Left lung (tissue), 10 donors: ENCODE measurements around the gene HMGN4. TPM values are rescaled to one million over a fixed set of nuclear protein-coding genes. Genes with fewer than 3 reads are reported as not detected.
A peak's percentile ranks its signal among the peaks of the same experiment; 100 is the strongest.

Experiments
- ATAC-seq: fragments of 200-7000 bp; cut with Tn5 transposase; one replicate; pipeline ENCODE4 v1.9.1; 2020; ENCODE audit warnings: moderate library complexity
- DNase-seq, 4 donors: peaks; one replicate each; pipeline ENCODE4 v3.0.0-alpha.2; 2013 to 2020
- H3K27ac ChIP-seq, 2 donors: fragments of 200-600 bp; sonication (generic) in 1 of 2; one replicate each; pipeline versions ENCODE4 v1.5.0 to v1.8.0; 2020 to 2021
- H3K27me3 ChIP-seq, 2 donors: fragments of 200-600 bp; sonication (generic) in 1 of 2; one replicate each; pipeline versions ENCODE4 v1.5.0 to v1.8.0; 2020 to 2021
- H3K36me3 ChIP-seq, 2 donors: fragments of 200-600 bp; sonication (generic) in 1 of 2; one replicate each; pipeline versions ENCODE4 v1.5.0 to v1.8.0; 2020 to 2021
- H3K4me1 ChIP-seq, 2 donors: fragments of 200-600 bp; one replicate each; pipeline ENCODE4 v1.8.0; 2021
- H3K4me3 ChIP-seq, 2 donors: fragments of 200-600 bp; sonication (generic) in 1 of 2; one replicate each; pipeline versions ENCODE4 v1.5.0 to v1.8.0; 2020 to 2021; ENCODE audit warnings: mild to moderate bottlenecking in 1 of 2
- H3K9me3 ChIP-seq, 2 donors: fragments of 200-600 bp; sonication (generic) in 1 of 2; one replicate each; pipeline versions ENCODE4 v1.5.0 to v1.8.0; 2020 to 2021
- CTCF ChIP-seq, 2 donors: fragments of 200-600 bp; sonication (generic) in 1 of 2; IDR thresholded peaks; one replicate each; pipeline versions ENCODE4 v1.5.0 to v1.8.0; 2021; ENCODE audit warnings: antibody characterized with exemption in 2 of 2
- intact Hi-C, 2 donors: fragments of 100-400 bp; cut with DNase I; formaldehyde crosslinking; loops; one replicate each; pipeline versions ENCODE4 v1.11.2 to v1.14.2; 2022
- polyA plus RNA-seq, 6 donors: library from polyadenylated mRNA; unstranded; fragments of 120-200 nt; gene quantifications; one replicate each; pipeline ENCODE4 v1.2.1, GENCODE V29; 2013; ENCODE audit not compliant: insufficient read length in 6 of 6
- total RNA-seq, 2 donors: library from RNA; stranded (reverse); fragmentation: NEBNext Ultra II Directional; extraction: Animal tissue kit (Norgen Biotek cat#: 25700); gene quantifications; one replicate each; pipeline ENCODE4 v1.2.1, GENCODE V29; 2021
- donor health status: DM: no; HTN: yes; CAD: no.
- donor health status: DM: no; HTN: no; CAD: no.

The HMGN4 gene
- total and polyA plus RNA-seq, 8 donors, result 41.2 to 83.1 (median 76.2) TPM

DNA sequence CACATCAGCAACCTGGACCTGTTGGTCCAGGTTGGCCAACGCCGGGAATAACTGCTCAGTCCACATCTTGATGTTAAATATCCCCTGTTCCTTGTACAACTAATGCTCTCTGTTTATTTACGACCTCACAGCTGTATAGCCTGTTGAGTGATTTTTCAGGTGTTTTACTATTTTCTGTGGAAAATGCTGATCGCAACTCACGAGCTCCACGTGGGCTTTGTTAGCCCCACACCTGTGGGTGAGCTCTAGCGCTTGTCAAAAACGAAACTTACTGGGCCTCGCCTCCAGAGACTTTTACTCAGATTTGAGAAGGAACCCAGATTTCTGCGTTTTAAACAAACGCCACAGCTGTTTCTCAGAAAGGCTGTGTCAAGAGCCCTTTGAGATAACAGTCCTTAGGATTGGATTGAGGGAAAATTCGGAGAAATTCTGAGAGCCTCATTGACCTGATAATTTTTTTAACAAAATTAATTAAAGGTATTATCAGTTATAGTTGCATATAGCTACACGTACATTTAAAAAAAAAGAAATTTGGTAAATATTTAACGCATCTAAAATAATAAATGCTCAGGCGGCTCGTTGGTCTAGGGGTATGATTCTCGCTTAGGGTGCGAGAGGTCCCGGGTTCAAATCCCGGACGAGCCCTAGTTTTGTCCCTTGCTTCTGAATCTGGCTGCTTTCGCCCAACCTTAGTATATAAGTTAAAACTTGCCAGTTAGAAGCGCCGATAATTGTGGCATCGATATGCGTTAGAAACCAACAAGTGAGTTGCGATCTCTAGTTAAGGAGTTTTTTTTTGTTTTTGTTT, 16.7 kb downstream of the HMGN4 start:
- Histone ChIP-seq H3K36me3 (no peaks in the 10 kb centered on the region), H3K4me3 (peak overlapping the region; percentile 41 to 48), H3K4me1 (peaks cover 0 to 31% of the 10 kb centered on the region in 2 donors), H3K27ac (peak overlapping the region; percentile 21 to 79), H3K9me3 (no peaks in the 10 kb centered on the region), H3K27me3 (no peaks in the 10 kb centered on the region)
- intact Hi-C loops, result no loop called here
- no peak for DNase-seq
- TF ChIP-seq CTCF (IDR thresholded peaks at IDR 0.05), result no peak
- ATAC-seq, result peak; percentile 10

DNA sequence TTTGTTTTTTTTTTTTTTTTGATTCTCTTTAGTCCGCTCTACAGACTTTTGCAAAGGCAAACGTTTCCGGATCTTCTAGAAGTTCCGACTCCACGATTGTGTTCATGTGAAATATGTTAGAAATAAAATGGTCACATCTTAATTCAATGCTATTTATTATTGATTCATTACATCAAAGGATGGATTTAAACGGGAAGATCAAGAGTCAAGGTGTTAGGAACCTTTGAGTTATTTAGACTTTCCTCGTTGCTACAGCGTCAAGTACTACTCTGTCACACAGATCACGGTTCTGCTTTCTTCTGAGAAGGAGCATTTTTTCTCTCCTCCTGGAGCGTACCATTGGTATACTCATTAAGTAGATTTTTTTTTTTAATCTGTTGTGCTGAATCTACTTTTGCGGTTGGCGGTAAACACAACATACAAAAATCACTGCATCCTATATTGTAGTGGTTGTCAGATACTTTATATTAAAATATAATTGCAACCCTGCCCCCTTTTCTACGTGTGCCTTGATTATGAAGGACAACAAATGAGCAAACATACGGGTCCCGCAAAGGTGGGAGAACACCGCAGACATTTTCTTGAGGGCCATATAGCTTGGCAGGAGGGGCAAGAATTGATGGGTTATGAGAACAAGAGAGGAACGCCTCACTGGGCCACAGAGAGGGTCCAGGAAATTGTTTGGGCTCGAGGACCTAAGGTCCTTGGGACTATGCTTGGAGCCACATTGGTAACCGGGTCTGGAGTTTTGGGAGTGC, 17.5 kb downstream of the HMGN4 start:
- intact Hi-C loops, result no loop called here
- peaks cover 0 to 25% of the 10 kb centered on the region in 2 donors for H3K4me1 ChIP-seq
- no peak overlapping the region for H3K4me3 ChIP-seq
- no peaks in the 10 kb centered on the region for H3K36me3 ChIP-seq
- no peak for TF ChIP-seq CTCF (IDR thresholded peaks at IDR 0.05)
- H3K27ac ChIP-seq, result no peak overlapping the region
- DNase-seq (no peak), ATAC-seq (no peak)
- H3K9me3 ChIP-seq, result no peaks in the 10 kb centered on the region
- H3K27me3 ChIP-seq, result no peaks in the 10 kb centered on the region

GRCh38 chr6:26556263-26557070, 18.3 kb downstream of the HMGN4 start:
- Histone ChIP-seq H3K27me3 (no peaks in the 10 kb centered on the region), H3K9me3 (no peaks in the 10 kb centered on the region), H3K27ac (no peak overlapping the region), H3K36me3 (no peaks in the 10 kb centered on the region), H3K4me1 (peaks cover 0 to 23% of the 10 kb centered on the region in 2 donors), H3K4me3 (no peak overlapping the region)
- ATAC-seq (no peak), DNase-seq (peak in 1 of 4 donors; percentile 63)
- intact Hi-C loops, result no loop called here
- no peak for TF ChIP-seq CTCF (IDR thresholded peaks at IDR 0.05)

- no peak for TF ChIP-seq CTCF (IDR thresholded peaks at IDR 0.05)
- Histone ChIP-seq H3K27ac (no peak overlapping the region), H3K27me3 (no peaks in the 10 kb centered on the region), H3K9me3 (no peaks in the 10 kb centered on the region), H3K4me1 (no peaks in the 10 kb centered on the region), H3K4me3 (no peak overlapping the region), H3K36me3 (no peaks in the 10 kb centered on the region)
- DNase-seq, result no peak
- intact Hi-C loops, result no loop called here
- no peak for ATAC-seq
Measured at GRCh38 chr6:26561533-26562466, 23.6 kb downstream of the HMGN4 start.
